ENCODE results near the gene TRAF3IP1. TPM values are rescaled to one million over a fixed set of nuclear protein-coding genes. Genes with fewer than 3 reads are reported as not detected.

TRAF3IP1 gene
- polyA plus RNA-seq, 3 donors = 1.2 to 1.5 (median 1.5) TPM

DNA sequence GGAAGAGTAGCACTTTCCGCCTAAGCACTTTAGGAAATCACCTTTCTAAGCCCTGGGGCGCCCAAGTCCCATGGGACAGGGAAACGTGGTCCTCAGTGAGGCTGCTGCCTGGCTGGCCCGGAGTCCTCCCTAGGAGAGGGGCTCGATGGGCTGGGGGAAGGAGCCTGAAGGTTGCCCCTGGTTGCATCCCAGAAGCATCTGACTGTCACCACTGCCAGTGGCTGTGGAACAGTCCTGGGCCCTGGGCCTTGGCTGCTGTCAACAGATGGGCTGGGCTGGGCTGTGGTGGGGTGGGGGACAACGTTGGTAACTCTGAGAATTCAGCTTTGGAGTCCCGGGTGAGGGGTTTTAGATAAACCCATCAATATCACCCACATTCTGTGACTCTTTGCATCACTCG, 128.9 kb downstream of the TRAF3IP1 start:
- H2AFZ ChIP-seq (ENCODE audit: insufficient read depth, low read depth, low read length, poor library complexity, severe bottlenecking) = no peak overlapping the region
- DNase-seq = no peak
- no peak overlapping the region for H3K4me3 ChIP-seq (replicated peaks in 1 of 3; ENCODE audit: low read depth in 2 of 3, low read length in 3 of 3)
- H3K9me3 ChIP-seq (replicated peaks in 1 of 2; ENCODE audit: control insufficient read depth in 1 of 2, insufficient read depth in 1 of 2, low read length in 2 of 2) = no peaks in the 10 kb centered on the region
- Mint-ChIP-seq H3K27me3 (ENCODE audit: low read depth in 3 of 3) (peaks cover 0 to 4% (median 2%) of the 10 kb centered on the region in 3 donors), H3K36me3 (peaks cover 77 to 79% of the 10 kb centered on the region in 2 donors), H3K4me3 (no peak overlapping the region), H3K4me1 (peaks cover 16% of the 10 kb centered on the region), H3K27ac (peak overlapping the region in 2 of 7 donors; percentile 16 to 60), H3K9me3 (peaks cover 0 to 4% (median 0%) of the 10 kb centered on the region in 7 donors)
- no peak for TF ChIP-seq CTCF (IDR thresholded peaks at IDR 0.05)
- H4K20me1 ChIP-seq (ENCODE audit: insufficient read depth, low read length) = peaks cover 55% of the 10 kb centered on the region
- H3K27ac ChIP-seq (ENCODE audit: low read depth in 1 of 2, low read length in 2 of 2) = peak overlapping the region in 1 of 2 donors; percentile 53
- WGBS (ENCODE audit: insufficient coverage) = 100% methylated on average over 3 of the region's 8 CpGs
- no peak overlapping the region for H3K9ac ChIP-seq (ENCODE audit: insufficient read depth, low read length, poor library complexity, severe bottlenecking)
- H3K36me3 ChIP-seq (replicated peaks in 1 of 2; ENCODE audit: control insufficient read depth in 1 of 2, insufficient read depth in 2 of 2, low read length in 2 of 2) = peaks cover 71 to 84% of the 10 kb centered on the region in 2 donors
- peaks cover 30% of the 10 kb centered on the region for H3K79me2 ChIP-seq (ENCODE audit: insufficient read depth, low read length)
- intact Hi-C loops (cut with micrococcal nuclease) = no loop called here
- H3K27me3 ChIP-seq (ENCODE audit: control insufficient read depth in 2 of 2, insufficient read depth in 2 of 2, low read length in 2 of 2) = no peaks in the 10 kb centered on the region
- H3K4me2 ChIP-seq (replicated peaks; ENCODE audit: extremely low read depth, low read length, poor library complexity, severe bottlenecking) = no peak overlapping the region
- peaks cover 7 to 18% of the 10 kb centered on the region in 2 donors for H3K4me1 ChIP-seq (ENCODE audit: control insufficient read depth in 1 of 2, insufficient read depth in 2 of 2, low read length in 2 of 2)

DNA sequence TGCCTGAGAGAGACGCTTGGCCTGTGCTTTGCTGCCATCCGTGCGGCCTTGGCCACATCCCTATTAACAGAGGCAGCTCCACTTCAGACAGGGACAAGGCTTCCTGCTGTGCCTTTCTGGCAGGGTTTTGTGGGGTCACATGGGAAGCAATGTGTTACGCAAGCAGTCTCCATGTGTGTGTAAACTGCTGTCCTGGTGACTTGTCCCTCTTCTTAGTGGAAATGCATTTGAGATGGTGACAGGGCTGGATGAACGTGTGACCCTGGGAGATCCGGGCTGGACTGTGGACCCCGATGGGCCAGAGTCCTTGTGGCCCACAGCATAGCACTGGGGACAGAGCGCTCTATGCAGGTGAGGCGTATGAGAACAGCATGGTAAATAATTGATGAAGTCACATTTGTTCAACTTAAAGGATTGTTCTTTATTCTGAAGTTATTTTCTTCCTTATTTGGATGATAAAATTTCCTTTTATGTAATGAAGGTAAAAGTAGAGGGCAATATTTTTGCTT, 129.6 kb downstream of the TRAF3IP1 start:
- Histone ChIP-seq H3K9ac (ENCODE audit: insufficient read depth, low read length, poor library complexity, severe bottlenecking) (no peak overlapping the region), H4K20me1 (ENCODE audit: insufficient read depth, low read length) (peaks cover 51% of the 10 kb centered on the region), H3K27ac (ENCODE audit: low read depth in 1 of 2, low read length in 2 of 2) (peak overlapping the region; percentile 2 to 45), H3K36me3 (replicated peaks in 1 of 2; ENCODE audit: control insufficient read depth in 1 of 2, insufficient read depth in 2 of 2, low read length in 2 of 2) (peaks cover 63 to 76% of the 10 kb centered on the region in 2 donors), H3K79me2 (ENCODE audit: insufficient read depth, low read length) (peaks cover 27% of the 10 kb centered on the region), H3K4me3 (replicated peaks in 1 of 3; ENCODE audit: low read depth in 2 of 3, low read length in 3 of 3) (no peak overlapping the region), H3K27me3 (ENCODE audit: control insufficient read depth in 2 of 2, insufficient read depth in 2 of 2, low read length in 2 of 2) (no peaks in the 10 kb centered on the region), H3K9me3 (replicated peaks in 1 of 2; ENCODE audit: control insufficient read depth in 1 of 2, insufficient read depth in 1 of 2, low read length in 2 of 2) (peaks cover 0 to 7% of the 10 kb centered on the region in 2 donors), H2AFZ (ENCODE audit: insufficient read depth, low read depth, low read length, poor library complexity, severe bottlenecking) (no peak overlapping the region), H3K4me2 (replicated peaks; ENCODE audit: extremely low read depth, low read length, poor library complexity, severe bottlenecking) (no peak overlapping the region), H3K4me1 (ENCODE audit: control insufficient read depth in 1 of 2, insufficient read depth in 2 of 2, low read length in 2 of 2) (peaks cover 7 to 18% of the 10 kb centered on the region in 2 donors)
- Mint-ChIP-seq H3K4me1 (peaks cover 16% of the 10 kb centered on the region), H3K27me3 (ENCODE audit: low read depth in 3 of 3) (peaks cover 0 to 4% (median 2%) of the 10 kb centered on the region in 3 donors), H3K4me3 (no peak overlapping the region), H3K27ac (peak overlapping the region in 6 of 7 donors; percentile 16 to 86 (median 42)), H3K36me3 (peaks cover 72 to 75% of the 10 kb centered on the region in 2 donors), H3K9me3 (peaks cover 0 to 11% (median 6%) of the 10 kb centered on the region in 7 donors)
- DNase-seq = peak; percentile 36 to 61 (median 51)
- TF ChIP-seq CTCF (IDR thresholded peaks at IDR 0.05) = no peak
- WGBS (ENCODE audit: insufficient coverage) = 20% methylated on average over 7 of the region's 9 CpGs
- intact Hi-C loops (cut with micrococcal nuclease) = no loop called here

All from CD14-positive monocyte (primary cell).